Measurements from ENCODE around the gene ADO. TPM values are rescaled to one million over a fixed set of nuclear protein-coding genes. Genes with fewer than 3 reads are reported as not detected.

ADO gene
- total and polyA plus RNA-seq, 9 of the 15 experiments (the other 6 are each of a cell fraction or from before 2014, with no cell fraction given): 3.0 to 20.0 (median 16.1) TPM

- TF ChIP-seq KAT2B (IDR thresholded peaks at IDR 0.05; ENCODE audit: low read depth, low read length): no peak
- TF ChIP-seq SREBF2 (CRISPR knock-in tag; IDR thresholded peaks at IDR 0.05): no peak
- TF ChIP-seq, protein P1, sequence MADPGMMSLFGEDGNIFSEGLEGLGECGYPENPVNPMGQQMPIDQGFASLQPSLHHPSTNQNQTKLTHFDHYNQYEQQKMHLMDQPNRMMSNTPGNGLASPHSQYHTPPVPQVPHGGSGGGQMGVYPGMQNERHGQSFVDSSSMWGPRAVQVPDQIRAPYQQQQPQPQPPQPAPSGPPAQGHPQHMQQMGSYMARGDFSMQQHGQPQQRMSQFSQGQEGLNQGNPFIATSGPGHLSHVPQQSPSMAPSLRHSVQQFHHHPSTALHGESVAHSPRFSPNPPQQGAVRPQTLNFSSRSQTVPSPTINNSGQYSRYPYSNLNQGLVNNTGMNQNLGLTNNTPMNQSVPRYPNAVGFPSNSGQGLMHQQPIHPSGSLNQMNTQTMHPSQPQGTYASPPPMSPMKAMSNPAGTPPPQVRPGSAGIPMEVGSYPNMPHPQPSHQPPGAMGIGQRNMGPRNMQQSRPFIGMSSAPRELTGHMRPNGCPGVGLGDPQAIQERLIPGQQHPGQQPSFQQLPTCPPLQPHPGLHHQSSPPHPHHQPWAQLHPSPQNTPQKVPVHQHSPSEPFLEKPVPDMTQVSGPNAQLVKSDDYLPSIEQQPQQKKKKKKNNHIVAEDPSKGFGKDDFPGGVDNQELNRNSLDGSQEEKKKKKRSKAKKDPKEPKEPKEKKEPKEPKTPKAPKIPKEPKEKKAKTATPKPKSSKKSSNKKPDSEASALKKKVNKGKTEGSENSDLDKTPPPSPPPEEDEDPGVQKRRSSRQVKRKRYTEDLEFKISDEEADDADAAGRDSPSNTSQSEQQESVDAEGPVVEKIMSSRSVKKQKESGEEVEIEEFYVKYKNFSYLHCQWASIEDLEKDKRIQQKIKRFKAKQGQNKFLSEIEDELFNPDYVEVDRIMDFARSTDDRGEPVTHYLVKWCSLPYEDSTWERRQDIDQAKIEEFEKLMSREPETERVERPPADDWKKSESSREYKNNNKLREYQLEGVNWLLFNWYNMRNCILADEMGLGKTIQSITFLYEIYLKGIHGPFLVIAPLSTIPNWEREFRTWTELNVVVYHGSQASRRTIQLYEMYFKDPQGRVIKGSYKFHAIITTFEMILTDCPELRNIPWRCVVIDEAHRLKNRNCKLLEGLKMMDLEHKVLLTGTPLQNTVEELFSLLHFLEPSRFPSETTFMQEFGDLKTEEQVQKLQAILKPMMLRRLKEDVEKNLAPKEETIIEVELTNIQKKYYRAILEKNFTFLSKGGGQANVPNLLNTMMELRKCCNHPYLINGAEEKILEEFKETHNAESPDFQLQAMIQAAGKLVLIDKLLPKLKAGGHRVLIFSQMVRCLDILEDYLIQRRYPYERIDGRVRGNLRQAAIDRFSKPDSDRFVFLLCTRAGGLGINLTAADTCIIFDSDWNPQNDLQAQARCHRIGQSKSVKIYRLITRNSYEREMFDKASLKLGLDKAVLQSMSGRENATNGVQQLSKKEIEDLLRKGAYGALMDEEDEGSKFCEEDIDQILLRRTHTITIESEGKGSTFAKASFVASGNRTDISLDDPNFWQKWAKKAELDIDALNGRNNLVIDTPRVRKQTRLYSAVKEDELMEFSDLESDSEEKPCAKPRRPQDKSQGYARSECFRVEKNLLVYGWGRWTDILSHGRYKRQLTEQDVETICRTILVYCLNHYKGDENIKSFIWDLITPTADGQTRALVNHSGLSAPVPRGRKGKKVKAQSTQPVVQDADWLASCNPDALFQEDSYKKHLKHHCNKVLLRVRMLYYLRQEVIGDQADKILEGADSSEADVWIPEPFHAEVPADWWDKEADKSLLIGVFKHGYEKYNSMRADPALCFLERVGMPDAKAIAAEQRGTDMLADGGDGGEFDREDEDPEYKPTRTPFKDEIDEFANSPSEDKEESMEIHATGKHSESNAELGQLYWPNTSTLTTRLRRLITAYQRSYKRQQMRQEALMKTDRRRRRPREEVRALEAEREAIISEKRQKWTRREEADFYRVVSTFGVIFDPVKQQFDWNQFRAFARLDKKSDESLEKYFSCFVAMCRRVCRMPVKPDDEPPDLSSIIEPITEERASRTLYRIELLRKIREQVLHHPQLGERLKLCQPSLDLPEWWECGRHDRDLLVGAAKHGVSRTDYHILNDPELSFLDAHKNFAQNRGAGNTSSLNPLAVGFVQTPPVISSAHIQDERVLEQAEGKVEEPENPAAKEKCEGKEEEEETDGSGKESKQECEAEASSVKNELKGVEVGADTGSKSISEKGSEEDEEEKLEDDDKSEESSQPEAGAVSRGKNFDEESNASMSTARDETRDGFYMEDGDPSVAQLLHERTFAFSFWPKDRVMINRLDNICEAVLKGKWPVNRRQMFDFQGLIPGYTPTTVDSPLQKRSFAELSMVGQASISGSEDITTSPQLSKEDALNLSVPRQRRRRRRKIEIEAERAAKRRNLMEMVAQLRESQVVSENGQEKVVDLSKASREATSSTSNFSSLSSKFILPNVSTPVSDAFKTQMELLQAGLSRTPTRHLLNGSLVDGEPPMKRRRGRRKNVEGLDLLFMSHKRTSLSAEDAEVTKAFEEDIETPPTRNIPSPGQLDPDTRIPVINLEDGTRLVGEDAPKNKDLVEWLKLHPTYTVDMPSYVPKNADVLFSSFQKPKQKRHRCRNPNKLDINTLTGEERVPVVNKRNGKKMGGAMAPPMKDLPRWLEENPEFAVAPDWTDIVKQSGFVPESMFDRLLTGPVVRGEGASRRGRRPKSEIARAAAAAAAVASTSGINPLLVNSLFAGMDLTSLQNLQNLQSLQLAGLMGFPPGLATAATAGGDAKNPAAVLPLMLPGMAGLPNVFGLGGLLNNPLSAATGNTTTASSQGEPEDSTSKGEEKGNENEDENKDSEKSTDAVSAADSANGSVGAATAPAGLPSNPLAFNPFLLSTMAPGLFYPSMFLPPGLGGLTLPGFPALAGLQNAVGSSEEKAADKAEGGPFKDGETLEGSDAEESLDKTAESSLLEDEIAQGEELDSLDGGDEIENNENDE (IDR thresholded peaks at IDR 0.05; ENCODE audit: low read depth, low read length): no peak
- no peak for TF ChIP-seq BCL6 (CRISPR knock-in tag; IDR thresholded peaks at IDR 0.05)
- no peak for TF ChIP-seq CSDE1 (IDR thresholded peaks at IDR 0.05)
- TF ChIP-seq ZBTB26 (CRISPR knock-in tag; IDR thresholded peaks at IDR 0.05): no peak
- TF ChIP-seq HMG20A (CRISPR knock-in tag; conservative IDR thresholded peaks at IDR 0.05): no peak
- TF ChIP-seq ZNF583 (CRISPR knock-in tag; IDR thresholded peaks at IDR 0.05): no peak
Observed at GRCh38 chr10:62826273-62826672, 21.8 kb downstream of the ADO start (continued).

Data from K562 (cell line).